NK-92 treated with Interleukin-12 subunit alpha and Interleukin-12 subunit beta, amount 100 ng/mL, for 24 hours (cell line): ENCODE data around the gene MUL1.
"Not testable (repeated sequence)": the region's sequence is repeated elsewhere in the genome, so short reads cannot be mapped to it uniquely, and the experiment has no call there.

ENCODE experiments used
- DNase-seq: peaks from one replicate; lab custom pipeline; 2025; lab: John Stamatoyannopoulos, UW

The MUL1 gene

GRCh38 chr1:20511518-20512428 is 3.8 kb upstream of the MUL1 start:
- no peak for DNase-seq

- DNase-seq = no peak
These were observed 440 bp upstream of the MUL1 start for GRCh38 chr1:20508411-20508771.

DNA sequence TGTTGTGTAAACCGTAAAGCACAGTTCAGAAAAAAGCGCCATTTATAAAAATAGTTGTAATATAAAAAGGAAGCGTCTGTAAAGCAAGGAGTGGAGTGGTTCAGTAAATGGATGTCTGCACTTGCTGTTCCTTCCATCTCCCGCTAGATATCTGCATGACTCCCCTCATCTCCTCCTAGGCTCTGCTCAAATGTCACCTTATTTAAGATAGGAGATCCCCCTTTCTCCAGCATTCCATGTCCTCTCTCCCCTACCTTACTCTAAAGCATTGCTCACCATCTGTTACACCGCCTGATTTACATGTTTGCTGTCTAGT is 745 bp downstream of the MUL1 start:
- DNase-seq = no peak

DNA sequence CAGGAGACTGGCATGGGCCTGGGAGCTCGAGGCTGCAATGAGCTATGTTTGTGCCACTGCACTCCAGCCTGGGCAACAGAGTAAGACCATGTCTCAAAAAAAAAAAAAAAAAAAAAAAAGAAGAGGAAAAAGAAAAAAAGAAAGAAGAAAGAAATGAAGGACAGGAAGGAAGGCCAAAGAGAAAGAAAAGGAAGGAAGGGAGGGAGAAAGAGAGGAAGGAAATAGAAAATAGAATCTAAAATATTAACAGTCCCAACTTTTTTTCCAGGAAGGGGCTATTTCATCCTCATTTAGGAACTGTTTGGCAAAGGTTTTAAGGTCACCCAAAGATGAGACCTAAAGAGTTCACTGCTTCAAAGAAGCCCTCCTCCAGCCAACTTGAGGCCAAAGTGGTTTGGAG is 2.5 kb downstream of the MUL1 start:
- DNase-seq = no peak

DNA sequence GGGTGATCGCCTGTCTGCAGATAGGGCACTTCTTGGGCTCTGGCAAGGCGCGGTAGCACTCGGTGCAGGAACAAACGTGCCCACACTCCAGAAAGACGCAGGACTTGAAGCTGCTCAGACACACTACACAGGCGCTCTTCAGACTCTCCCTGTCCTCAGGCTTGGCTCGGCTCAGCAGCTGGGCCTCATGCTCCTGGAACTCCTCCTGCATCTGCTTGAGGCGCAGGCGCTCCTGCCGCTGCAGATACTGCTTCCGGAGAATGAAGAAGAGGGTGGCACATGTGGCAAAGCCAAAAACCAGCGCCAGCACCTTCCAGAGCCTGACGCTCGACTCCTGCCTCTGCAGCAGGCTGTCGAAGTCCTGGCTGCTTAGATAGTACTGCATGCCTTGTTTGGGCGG is 7.2 kb downstream of the MUL1 start:
- no peak for DNase-seq

- no peak for DNase-seq
These were observed 8.2 kb downstream of the MUL1 start for GRCh38 chr1:20499718-20500117.

GRCh38 chr1:20499105-20499504 is 8.8 kb downstream of the MUL1 start:
- no peak for DNase-seq

DNA sequence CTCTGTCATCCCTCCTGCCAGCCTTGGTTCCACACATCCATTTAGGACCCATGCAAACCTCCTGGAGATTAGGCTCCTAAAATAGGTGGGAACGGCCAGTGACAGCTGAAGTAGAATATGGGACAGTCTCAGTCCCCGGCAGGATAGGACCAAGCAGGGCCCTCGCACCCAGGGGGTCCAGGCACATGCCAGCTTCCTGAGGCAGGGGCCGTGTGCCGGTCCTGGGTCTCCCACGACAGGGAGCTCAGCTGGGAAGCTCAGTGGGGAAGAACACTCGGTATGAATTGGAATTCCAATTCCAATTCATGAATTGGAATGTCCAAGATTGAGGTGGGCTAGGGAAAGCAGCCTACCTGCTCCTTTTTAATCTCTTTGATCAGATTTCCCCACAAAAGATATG is 9.8 kb downstream of the MUL1 start:
- no peak for DNase-seq

GRCh38 chr1:20497506-20497905 is 10.4 kb downstream of the MUL1 start:
- DNase-seq = no peak

- DNase-seq = not testable (repeated sequence)
These were observed 11.1 kb downstream of the MUL1 start for GRCh38 chr1:20496725-20497383.

DNA sequence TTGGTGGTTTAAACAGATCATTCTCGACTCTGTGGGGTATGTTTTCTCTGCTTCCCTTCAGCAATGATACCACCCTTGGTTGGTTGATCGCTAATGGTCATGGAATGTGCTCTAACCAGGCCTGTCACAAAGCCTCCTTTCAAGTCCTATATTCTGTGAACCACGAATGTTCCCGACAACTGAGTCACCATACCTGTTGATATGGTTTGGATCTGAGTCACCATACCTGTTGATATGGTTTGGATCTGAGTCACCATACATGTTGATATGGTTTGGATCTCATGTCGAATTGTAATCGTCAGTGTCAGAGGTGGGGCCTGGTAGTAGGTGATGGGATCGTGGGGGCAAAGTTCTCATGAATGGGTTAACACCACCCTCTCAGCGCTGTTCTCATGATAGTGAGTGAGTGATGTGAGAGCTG is 11.7 kb downstream of the MUL1 start:
- DNase-seq = no peak

DNA sequence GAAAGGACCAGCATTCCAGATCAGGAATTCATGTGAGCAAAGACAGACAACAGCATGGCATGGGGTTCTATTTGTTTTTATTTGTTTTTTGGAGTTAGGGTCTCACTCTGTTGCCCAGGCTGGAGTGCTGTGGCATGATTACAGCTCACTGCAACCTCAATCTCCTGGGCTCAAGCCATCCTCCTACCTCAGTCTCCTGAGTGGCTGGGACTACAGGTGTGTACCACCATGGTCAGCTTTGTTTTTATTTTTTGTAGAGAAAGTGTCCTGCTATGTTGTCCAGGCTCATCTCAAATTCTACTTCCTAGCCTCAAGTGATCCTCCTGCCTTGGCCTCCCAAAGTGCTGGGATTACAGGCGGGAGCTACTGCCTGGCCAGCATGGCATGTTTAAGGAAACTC is 12.3 kb downstream of the MUL1 start:
- no peak for DNase-seq

- no peak for DNase-seq
These were observed 13.2 kb downstream of the MUL1 start for GRCh38 chr1:20494609-20495311.

DNA sequence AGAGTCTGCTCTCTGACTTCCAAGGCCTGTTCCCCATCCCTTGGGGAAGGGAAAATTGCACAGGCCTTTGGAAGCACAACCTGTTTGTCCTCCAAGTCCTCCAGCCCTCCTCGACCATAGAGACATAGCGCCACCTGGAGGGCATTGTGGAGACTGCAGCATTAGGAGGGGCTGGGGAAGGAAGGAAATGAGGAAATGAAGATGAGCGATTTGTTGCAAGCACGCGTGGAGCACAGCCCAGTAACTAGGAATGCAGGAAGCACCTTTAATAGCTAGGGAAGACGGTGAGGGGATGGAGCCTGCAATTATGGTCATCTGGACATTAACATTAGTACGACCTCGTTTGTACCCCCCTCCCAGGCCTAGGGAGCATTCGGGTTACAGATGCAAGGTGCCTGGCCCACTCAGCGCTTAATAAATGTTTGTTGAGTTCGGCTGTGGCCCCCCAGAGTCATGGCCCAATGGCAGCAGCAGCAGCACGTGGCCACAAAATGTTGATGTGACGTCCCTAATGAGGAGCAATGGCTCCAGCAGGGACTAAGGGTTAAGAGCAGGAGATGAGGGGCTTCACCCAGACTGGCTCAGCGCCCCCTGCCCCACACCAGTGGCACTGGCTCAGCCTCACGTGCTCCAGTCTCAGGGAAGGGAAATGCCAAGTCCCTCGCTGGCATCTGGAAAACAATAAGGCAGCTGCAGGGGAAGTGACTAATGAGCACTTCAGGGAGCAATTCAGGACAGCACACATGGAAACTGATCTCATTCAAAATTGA is 13.9 kb downstream of the MUL1 start:
- DNase-seq = peak; percentile 37

GRCh38 chr1:20493309-20493708 is 14.6 kb downstream of the MUL1 start:
- DNase-seq = no peak

DNA sequence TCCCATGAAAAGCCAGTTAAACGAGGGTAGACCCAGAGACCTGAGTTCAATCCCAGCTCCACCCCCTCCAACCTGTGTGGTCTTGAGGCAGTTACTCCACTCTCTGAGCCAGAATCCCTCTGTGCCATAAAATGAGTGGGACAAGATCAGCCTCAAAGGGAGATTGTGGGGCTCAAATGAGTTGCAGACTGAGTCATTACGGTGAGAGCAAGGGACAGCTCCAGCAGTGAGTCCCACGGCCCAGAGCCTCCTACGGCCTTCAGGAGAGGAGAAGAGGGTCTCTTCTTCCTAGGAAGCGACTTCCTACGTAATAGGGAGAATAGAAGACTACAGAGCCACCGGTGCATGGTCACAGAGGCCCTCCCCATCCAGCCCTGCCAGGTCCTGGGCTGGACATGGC is 15.2 kb downstream of the MUL1 start:
- DNase-seq = no peak

DNA sequence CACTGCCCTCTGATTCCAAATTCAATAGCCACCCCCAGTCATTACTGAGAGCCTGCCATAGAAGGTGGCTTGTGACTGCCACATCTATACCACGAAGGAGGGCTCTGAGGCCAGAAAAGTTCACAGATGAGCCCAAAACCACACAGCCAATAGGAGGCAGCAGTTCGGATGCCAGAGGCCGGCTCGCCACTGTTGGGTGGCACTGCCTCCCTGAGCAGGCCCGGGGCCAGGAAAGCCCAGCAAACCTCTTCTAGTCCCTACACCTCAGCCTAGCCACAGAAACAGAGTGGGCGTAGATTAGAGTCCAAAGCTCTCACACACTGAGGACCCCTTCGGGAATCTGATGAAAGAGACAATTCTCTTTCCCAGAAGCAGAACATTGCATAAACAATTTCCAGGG is 16.1 kb downstream of the MUL1 start:
- no peak for DNase-seq

DNA sequence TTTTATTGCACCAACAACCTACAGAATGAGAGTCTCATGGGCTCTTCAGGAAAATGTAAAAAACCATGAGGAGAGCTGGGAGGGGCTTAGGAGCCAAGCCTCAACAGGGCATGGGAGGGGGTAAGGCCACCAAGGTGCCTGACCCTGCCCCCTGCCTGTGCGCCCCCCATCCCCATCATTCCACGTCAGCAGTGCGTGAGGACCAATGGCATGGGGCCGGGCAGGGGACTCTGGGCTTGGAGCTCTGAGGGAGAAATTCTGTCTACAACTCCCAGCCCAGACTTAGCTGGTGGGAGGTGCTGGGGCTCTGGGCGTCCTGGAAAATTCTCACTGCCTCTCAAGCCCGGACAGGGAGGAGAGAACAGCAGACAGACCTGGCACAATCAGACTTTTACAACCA is 16.8 kb downstream of the MUL1 start:
- DNase-seq = no peak

GRCh38 chr1:20487236-20487590 is 20.7 kb downstream of the MUL1 start:
- DNase-seq = no peak

DNA sequence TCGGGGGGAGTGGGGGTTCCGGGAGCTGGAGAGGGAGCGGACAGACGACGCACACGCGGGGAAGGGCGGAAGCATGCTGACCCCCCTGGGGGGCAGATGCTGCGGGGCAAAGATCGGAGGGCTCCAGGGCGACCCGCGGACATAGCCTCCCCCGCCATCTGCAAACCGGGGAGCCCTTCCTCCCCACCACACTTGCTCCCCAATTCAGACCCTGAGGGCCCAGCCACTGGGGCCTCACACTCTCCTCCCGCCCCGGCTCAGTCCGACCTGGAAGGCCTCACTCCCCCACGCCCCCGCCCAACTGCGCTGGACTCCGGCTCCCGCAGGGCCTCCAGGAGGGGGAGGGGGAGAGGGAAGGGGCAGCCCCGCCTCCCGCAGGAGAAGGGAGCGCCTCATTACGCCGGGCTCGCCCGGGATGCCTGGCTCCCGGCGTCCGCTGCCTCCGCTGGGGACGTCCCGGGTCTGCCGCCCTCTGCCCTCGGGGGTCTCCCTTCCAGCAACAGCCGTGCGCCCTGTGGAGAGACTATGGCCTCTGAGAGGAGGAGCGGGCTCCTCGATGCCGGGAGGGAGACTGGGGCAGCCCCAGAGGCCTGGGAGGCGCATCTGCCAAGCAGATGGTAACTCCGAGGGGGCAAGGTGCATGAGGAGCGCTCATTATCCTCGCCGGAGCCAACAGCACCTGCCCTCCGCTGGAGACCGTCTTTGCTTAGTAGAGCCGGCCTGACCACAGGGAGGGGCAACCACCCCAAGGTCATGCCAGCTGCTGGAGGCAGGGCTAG is 21.3 kb downstream of the MUL1 start:
- DNase-seq = no peak
